GM19372 (cell line): ENCODE results near the gene MROH7.

Experiments
- ATAC-seq: cut with Tn5 transposase; IDR thresholded peaks from one replicate; pipeline ENCODE4 v1.9.1; 2021; ENCODE audit warnings: mild to moderate bottlenecking, low read depth, moderate library complexity; ENCODE audit not compliant: unreplicated experiment

The MROH7 gene

DNA sequence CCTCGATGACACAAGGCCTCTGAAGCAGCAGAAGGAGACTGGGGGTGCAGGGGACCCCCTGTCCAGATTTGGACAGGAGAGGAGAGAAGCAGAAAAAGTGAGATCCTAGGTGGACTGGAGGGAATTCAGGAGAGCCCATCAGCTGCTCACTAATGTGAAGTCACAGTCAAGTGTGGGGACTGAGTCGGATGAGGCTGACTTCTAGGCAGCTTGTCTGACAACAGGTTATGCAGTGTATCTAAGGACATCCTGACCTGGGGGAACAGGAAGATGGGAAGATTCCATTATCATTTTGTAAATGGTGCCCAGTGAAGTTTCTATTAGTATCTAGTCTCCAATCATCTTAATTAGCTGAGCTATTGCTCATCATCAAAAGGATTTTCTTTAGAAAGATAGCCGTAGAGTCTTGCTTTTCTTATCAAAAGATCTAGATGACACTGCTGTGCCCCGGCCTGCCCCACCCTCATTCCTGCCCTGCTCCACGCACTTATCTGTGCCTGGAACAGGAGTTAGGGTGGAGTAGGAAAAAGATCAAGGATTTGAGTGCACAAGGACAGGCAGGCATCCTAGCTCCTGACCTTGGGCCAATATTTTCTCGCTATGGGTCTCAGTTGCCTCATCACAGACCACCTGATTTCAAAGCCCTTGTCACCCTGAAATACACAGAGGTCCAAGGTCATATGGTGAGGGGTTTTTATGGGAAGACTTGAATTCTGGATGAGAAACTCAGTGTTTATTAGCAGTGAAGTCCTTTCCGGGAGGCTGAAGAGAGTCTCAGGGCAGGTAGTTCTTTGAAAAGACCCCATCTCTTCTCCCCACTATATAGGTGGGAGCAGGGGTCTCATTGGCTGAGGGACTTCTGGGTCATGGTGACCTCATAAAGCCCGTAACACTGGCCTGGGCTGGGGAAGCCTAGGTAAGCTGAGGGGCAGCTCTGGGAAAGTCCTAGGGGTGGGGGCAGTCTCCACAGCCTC lies at the start of gene MROH7:
Gene MROH7, plus strand, starts transcription at position 924 of the 974 bp plus-strand sequence. CDS start 11,141 bp downstream, outside the sequence.
- ATAC-seq = no peak

DNA sequence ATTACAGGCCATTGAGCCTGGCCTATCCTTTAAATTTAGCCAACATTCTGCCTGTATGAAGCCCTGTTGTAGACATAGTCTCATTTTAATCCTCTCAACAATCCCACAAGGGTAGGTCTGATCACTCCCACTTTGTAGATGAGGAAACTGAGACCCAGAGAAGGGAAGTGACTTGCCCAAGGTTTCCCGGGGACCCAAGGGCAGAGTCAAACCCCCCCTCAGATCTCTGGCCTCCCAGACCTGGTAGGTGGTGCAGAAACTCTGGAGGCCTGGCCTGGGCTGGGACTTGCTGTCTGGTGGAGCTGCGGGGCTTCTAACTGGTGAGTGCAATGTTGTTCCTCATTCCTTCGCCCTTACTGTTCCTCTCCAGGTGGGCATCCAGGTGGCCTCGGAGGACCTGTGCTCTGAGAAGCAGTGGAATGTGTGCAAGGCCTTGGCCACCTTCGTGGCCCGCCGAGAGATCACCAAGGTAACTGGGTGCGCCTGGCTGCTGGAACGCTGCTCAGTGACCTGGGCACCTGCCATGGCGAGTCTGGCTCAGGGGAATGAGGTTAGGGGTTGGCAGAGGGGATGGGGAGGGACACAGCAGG lies 47.9 kb upstream of the MROH7 start:
- ATAC-seq = no peak

DNA sequence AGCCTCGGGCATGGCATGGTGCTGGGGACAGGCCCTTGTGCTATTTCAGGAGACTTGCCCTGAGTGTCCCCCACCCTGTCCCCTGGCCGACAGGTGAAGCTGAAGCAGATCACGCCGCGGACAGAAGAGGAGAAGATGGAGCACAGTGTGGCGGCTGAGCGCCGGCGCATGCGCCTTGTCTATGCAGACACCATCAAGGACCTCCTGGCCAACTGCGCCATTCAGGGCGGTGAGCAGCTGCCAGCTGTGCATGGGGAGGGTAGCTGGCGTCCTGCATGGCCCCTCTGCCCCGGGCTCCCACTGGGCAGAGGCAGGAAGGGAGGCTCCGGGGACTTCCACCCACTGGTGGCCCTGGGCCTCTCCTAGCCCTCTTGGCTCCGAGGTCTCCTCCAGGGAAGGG lies 47.1 kb upstream of the MROH7 start:
- ATAC-seq = no peak

DNA sequence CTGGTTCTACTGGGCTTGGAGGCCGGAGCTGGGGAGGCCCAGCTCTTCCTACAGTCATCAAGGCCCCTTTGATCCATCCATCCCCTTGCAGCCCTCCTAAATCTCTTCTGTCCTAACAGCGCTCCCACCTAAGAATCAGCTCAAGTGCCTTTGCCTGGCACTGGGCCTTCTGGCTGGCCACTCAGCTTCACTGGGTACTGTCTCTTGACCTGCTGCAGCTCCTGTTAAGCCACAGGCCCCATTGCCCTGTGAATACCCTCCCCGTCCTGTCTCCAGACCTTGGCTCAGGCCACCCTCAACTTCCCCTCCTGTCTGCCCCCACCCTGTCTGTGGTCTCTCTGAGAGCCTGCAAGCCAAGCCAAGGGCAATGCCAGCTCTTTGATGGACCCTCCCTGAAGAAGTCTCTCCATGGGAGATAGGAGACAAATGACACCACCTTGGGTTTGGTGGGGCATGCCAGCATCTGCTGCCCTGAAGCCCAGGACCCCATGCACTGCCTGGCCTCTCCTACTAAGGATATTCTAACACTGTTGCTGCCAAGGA lies 45.6 kb upstream of the MROH7 start:
- ATAC-seq = no peak

DNA sequence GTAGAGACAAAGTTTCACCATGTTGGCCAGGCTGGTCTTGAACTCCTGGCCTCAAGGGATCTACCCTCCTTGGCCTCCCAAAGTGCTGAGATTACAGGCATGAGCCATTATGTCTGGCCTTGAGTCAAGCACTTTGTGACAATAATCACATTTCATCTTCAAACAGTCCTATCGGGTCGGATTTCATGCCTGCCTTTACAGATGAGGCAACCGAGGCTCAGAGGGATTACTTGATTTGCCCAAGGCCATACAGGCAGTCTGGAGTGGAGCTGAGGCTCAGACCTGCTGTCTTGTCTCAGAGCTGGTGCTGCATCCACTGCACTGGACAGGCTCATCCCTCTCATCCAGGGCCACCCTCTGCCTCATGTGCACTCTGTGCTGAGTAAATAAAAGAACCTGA lies 44.8 kb upstream of the MROH7 start:
- no peak for ATAC-seq

DNA sequence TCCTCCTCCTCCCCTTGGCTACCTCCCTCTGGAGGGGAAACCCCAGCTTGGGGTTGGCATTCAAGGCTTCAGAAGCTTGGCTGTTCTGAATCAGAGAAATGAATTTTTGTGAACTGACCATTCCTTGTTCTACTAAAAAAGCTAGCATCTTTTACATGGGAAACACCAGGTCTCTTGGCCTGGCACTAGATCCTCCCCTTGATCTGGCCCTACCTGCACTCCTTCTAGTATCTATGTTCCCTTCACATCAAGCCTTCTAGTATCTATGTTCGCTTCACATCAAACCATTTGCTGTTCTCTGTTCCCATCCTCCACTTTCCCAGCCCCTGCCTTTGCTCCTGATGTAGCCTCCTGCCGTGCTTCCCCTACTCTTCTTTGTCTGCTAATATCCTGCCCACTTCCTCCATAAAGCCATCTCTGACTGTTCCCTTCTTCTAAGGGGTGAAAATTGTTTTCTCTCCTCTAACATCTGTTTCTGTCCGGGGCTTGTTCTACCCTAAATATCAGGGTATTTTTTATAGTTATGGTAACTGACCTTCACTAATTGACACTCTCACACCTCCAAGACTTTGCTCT lies 44.0 kb upstream of the MROH7 start:
- no peak for ATAC-seq

DNA sequence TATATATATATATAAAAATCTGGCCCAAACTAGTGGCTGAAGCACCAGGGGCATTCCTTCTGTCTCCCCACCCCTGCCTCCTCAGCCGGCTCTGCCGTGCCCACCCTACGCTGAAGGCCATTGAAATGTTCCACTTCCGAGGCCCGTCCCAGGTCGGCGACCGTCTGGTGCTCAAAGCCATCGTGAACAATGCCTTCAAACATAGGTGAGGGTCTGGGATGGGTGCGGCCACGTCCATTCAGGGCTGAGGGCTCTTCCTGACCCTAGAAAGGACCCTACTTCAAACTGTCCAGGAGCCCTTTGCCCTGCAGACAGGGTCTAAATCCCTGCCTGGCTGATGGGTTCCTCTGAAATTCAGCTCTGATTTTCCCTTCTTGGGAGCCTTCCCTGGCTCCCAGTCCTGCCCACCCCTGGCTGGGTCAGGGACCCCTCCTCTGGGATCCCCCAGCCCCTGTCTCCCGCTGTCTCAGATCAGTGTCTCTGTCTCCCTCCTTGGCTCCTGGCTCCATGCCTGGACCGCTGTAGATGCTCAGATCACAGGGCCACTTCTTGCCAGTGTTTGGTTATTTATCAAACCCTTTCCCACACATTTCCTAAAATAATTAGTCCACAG lies 42.3 kb upstream of the MROH7 start:
- no peak for ATAC-seq

DNA sequence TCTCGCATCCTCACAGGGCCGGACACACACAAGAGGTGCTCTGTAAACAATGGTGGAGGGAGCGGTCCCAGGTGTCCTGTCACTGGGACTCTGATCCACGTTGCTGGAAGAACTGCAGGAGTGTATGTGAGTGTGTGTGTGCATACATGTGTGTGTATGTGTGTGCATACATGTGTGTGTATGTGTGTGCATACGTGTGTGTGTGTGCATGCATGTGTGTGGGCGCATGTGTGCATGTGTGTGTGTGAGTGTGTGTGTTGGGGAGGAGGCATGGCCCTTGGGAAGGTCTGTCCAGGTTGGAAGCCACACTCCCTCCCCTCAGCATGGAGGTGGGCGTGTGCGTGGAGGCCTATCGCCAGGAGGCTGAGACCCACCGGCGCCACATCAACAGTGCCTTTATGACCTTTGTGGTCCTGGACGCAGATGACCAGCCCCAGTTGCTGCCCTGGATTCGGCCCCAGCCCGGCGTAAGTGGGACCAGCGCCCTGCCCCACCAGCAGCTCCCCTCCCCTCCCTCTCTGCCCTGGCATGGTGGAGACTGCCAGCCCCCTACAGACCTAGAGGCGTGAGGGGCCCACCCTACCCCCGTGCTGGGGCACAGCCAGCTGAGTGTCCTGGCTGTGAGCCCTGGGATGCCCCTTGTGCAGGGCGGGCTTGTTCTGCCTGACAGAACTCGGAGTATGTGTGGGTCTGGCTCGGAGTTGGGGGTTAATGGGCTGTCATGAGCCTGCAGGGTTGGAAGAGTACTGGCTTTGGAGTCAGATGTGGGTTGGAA lies 40.5 kb upstream of the MROH7 start:
- no peak for ATAC-seq

DNA sequence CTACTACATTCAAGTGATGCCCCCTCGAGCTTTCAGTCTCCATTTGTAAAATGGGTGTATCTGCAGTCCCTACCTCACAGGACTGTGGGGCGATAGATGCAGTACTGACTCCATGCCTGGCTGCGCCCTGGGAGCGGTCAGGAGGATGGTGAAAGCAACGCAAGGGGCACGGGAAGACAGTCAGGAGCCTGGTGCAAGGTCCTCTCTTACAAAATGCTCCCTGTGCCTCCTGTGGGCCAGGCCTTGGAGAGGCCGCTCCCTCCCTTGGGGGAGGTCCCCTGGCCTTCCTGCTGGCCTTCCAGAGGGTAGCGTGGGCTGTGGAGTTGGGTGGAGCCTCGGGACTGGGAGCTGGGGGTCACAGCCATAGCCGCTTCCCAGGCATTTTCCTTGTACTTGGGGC lies 39.9 kb upstream of the MROH7 start:
- ATAC-seq = no peak

DNA sequence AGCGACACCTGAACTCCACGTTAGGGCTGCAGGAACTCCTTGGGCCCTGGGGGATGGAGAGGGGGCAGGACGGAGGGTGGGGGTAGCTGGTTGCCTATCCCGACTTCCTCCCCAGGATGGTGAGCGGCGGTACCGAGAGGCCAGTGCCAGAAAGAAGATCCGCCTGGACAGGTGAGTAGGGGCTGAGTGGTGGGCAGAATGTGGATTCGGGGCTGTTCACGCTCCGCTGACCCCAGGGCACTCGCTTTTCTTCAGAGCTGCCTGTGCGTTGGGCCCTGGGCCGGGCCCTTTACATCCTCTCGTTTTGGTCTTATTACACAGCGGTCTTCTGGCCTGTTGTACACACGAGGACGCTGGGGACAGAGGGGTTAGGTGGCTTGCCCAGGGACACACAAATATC lies 39.0 kb upstream of the MROH7 start:
- no peak for ATAC-seq

DNA sequence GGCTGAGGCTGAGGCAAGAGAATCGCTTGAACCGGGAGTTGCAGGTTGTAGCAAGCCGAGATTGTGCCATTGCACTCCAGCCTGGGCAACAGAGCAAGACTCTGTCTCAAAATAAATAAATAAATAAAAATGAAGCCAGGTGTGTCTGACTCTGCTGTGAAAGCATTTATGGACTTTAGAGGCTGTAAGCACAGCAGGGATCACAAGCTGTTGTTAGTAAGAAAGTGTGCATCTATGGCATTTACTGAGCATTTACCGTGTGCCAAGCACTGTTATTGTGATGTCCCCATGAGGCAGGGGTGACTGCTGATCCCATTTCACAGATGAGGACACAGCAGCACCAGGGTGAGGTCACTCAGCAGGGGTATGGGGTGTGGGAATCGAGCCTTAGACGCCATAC lies 38.3 kb upstream of the MROH7 start:
- ATAC-seq = no peak

DNA sequence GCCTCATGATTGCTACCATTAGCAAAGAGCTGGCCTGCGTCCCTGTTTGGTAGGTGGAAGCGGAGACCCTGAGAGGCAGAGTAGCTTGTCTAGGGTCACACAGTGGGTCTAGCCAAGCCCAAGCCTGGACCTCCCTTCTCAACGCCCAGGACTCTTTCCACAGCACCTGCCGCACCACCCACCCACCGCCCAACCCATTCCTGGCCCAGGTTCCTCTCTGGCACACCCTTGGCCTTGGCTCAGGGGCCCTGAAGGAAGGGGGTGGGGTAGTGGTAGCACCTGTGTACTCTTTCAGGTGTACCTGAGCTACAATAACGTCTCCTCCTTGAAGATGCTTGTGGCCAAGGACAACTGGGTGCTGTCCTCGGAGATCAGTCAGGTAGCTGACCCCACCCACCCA lies 37.5 kb upstream of the MROH7 start:
- no peak for ATAC-seq

DNA sequence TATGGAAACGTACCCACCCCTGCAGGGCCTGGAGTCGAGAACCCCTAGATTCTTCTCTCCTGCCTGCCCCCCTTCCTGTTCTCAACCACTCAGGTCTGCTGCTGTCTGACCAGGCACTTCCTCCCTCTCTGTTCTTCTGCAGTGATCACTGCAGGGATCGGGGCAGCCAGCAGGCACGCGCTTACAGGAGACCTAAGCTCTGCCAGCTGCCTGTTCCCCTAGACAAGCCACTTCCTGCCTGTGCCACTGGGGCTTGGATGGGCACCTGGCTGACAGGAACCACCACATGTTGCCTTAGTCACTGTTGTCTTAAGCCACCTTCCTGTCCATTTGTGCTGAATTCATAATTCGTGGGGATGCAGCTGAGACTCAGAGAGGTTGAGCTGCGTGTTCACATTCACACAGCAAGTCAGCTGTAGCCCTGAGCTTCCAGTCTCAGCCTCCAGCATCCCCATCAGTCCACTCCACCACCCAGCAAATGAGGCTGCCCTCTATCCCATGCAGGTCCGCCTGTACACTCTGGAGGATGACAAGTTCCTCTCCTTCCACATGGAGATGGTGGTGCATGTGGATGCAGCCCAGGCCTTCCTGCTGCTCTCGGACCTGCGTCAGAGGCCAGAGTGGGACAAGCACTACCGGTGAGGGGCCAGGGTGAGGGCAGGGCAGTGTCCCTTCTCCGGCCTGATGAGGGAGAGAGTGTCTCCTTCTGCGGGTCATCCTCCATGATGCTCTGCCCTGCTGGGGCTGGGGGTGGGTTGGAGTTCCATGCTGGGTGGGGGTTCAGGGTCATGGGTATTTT lies 36.8 kb upstream of the MROH7 start:
- ATAC-seq = no peak

DNA sequence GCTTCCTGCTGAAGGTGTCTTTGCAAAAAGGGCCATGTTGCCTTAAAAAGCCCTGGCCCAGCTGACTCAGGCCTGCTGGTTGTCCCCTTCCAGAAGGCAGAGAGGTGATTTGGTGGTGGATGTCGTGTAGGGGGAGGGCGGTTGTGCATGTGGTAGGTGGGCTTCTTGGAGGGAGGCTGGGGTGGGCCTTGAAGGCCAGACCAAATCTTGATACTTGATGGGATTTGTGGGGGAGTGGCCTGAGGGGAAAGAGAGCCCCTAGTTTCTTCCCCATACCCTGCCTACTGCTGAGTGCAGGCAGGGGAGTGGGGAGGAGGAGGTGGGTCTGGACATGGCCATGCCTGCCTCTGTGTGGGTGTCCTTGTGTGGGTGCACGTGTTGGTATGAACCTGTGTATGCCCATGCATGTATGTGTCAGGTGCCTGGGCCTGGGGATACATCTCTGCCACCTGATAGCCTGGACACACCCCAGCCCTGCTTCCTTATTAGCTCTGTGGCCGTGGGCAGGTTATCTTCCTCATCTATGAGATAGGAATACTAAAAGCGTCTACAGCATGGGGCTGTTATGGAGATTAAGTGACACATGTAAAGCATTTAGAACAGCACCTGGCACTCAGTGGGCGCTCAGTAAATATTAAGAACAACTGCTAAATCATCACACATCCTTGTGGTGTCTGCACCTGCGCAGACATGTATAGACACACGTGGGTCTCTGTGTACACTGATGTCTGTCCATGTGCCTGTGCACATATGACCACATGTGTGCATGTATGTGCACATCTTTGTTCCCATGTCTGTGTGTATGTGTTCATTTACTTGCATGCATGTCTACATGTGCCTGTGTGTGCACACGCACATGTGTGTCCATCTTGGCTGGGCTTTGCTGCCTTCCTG lies 35.2 kb upstream of the MROH7 start:
- ATAC-seq = no peak

DNA sequence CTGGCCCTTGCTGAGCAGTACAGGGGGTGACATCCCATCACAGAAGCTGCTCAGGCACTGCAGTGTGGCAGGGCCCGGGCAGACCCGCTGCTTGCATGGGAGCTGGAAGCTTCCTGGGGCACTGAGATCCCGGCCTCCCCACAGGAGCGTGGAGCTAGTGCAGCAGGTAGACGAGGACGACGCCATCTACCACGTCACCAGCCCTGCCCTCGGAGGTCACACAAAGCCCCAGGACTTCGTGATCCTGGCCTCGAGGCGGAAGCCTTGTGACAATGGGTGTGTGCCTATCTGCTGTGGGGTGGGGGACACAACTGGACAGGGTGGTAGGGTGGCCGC lies 34.6 kb upstream of the MROH7 start:
- ATAC-seq = no peak

DNA sequence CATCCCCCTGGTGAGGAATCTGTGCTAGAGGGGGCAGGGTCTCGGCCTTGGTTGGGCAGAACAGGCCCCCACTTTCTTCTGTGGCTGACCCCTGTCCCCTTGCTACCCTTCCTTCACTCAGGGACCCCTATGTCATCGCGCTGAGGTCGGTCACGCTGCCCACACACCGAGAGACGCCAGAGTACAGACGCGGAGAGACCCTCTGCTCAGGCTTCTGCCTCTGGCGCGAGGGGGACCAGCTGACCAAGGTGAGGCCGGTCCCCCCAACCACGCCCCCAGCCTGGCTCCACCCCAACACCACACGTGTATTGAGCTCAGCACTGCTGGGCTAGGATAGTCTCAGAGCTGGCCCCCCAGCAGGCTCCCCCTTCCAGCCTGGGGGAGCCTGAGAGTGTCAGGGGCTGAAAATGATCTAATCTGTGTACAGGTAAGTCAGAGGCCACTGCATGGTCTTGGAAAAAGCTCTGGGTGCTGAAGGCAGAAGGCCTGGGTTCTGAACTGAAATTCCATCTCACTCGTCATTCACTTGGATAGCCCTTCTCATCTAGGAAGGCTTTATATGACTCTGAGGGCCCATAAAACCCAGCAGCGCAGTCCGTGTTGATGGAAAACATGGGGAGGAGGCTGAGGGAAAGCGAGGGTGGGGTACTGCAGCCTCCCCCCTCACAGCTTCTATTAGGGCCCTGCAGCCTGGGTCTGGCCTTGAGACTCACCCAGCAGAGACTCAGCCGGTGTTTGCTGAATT lies 33.6 kb upstream of the MROH7 start:
- no peak for ATAC-seq

DNA sequence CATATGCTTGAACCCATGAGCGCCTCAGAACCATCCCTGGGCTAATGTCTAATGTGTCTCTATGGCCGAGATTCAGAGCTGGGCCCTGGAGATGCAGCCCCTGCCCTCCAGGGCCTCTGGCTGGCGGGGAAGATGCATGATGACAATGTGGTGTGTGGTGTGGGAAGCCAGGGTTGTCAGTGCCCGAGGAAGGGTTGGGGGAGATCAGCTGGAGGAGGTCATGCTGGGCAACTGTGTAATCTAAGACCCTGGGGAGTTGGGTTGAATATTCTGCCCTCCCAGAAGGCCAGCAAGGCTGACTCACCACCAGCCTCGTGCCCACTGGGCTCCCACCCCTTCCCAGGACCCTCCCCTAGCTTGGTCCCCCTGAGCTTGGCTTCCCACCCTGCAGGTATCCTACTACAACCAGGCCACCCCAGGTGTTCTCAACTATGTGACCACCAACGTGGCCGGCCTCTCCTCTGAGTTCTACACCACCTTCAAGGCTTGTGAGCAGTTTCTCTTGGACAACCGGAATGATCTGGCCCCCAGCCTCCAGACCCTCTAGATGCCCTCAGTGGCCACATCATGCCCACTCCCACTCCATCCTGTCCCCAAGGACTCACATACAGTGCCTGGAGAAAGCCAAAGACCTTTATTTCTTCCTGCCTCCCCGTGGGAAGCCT lies 32.9 kb upstream of the MROH7 start:
- no peak for ATAC-seq
